ENCODE data around the gene COPG1.

DNA sequence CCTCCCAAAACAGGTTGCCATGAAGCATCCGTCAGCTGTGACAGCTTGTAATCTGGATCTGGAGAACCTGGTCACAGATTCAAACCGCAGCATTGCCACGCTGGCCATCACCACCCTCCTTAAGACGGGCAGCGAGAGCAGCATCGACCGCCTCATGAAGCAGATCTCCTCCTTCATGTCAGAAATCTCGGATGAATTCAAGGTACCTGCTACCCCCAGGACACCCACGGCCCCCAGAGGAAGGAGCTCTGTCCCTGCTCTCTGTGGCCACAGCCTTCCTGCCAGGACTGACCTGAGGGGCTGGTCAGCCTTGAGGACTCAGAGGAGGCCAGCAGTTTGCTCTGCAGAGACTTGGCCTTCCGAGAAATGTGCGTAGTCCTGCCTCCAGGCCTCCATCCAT lies 11.2 kb downstream of the COPG1 start:
- TF ChIP-seq CTCF (IDR thresholded peaks at IDR 0.05 in 8 of 11, conservative IDR thresholded peaks at IDR 0.05 in 3 of 11) (no peak), POLR2A (IDR thresholded peaks at IDR 0.05) (no peak)
